ENCODE results near the gene ABR. TPM values are rescaled to one million over a fixed set of nuclear protein-coding genes. Genes with fewer than 3 reads are reported as not detected.
"Not testable (repeated sequence)": the region's sequence is repeated elsewhere in the genome, so short reads cannot be mapped to it uniquely, and the experiment has no call there.

The ABR gene
- total and polyA plus RNA-seq, 10 donors = 18.5 to 183 (median 121) TPM

DNA sequence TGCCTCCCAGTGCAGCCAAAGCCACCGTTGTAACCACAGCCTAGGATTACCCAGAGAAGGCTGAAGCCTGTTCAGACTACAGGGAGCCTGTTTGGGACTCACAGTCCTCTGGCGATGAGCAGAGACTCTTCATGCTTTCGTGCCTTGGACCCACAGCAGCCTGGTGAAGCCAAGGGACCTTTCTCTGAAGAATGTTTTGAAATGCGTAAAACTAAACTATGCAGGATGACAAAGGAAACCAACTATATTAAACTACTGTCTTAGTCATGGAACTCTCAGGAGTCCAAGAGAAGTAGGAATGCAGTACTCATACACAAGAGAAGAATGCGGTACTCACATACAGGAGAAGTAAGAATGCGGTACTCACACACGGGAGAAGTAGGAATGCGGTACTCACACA is 20.9 kb downstream of the ABR start:
- Histone ChIP-seq H3K36me3 (peaks cover 0 to 22% (median 0%) of the 10 kb centered on the region in 6 donors), H3K9me3 (no peaks in the 10 kb centered on the region), H3K4me3 (no peak overlapping the region), H3K27me3 (replicated peaks in 1 of 7) (no peaks in the 10 kb centered on the region), H3K4me1 (peaks cover 0 to 40% (median 11%) of the 10 kb centered on the region in 6 donors), H3K27ac (no peak overlapping the region)
- TF ChIP-seq POLR2A (IDR thresholded peaks at IDR 0.05) = no peak
- TF ChIP-seq, protein P1, sequence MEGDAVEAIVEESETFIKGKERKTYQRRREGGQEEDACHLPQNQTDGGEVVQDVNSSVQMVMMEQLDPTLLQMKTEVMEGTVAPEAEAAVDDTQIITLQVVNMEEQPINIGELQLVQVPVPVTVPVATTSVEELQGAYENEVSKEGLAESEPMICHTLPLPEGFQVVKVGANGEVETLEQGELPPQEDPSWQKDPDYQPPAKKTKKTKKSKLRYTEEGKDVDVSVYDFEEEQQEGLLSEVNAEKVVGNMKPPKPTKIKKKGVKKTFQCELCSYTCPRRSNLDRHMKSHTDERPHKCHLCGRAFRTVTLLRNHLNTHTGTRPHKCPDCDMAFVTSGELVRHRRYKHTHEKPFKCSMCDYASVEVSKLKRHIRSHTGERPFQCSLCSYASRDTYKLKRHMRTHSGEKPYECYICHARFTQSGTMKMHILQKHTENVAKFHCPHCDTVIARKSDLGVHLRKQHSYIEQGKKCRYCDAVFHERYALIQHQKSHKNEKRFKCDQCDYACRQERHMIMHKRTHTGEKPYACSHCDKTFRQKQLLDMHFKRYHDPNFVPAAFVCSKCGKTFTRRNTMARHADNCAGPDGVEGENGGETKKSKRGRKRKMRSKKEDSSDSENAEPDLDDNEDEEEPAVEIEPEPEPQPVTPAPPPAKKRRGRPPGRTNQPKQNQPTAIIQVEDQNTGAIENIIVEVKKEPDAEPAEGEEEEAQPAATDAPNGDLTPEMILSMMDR (IDR thresholded peaks at IDR 0.05 in 8 of 11, conservative IDR thresholded peaks at IDR 0.05 in 3 of 11) = no peak
- TF ChIP-seq POLR2AphosphoS5 (IDR thresholded peaks at IDR 0.05) = no peak
- DNase-seq = no peak
- intact Hi-C loops (cut with DNase I; ENCODE audit: low total_unique reads) = no loop called here
- WGBS, 5 donors = 87 to 97% (median 90%) methylated on average over 8 of the region's 8 CpGs

GRCh38 chr17:1156864-1157263 is 22.9 kb downstream of the ABR start:
- Histone ChIP-seq H3K36me3 (peaks cover 0 to 22% (median 0%) of the 10 kb centered on the region in 6 donors), H3K9me3 (no peaks in the 10 kb centered on the region), H3K27me3 (replicated peaks in 1 of 7) (no peaks in the 10 kb centered on the region), H3K4me3 (no peak overlapping the region), H3K27ac (peak overlapping the region in 4 of 8 donors; percentile 3 to 58 (median 52)), H3K4me1 (peaks cover 0 to 37% (median 11%) of the 10 kb centered on the region in 6 donors)
- intact Hi-C loops (cut with DNase I; ENCODE audit: low total_unique reads) = no loop called here
- 73 to 88% (median 85%) methylated on average over 12 of the region's 12 CpGs for WGBS, 5 donors
- TF ChIP-seq POLR2AphosphoS5 (IDR thresholded peaks at IDR 0.05) = peak in 1 of 3 donors; percentile 54
- TF ChIP-seq, protein P1 (IDR thresholded peaks at IDR 0.05 in 8 of 11, conservative IDR thresholded peaks at IDR 0.05 in 3 of 11) = no peak
- TF ChIP-seq POLR2A (IDR thresholded peaks at IDR 0.05) = no peak
- DNase-seq = no peak

GRCh38 chr17:1154704-1155103 is 25.1 kb downstream of the ABR start:
- H3K27me3 ChIP-seq (replicated peaks in 1 of 7) = no peaks in the 10 kb centered on the region
- WGBS, 5 donors = 67 to 87% (median 77%) methylated on average over 14 of the region's 14 CpGs
- intact Hi-C loops (cut with DNase I; ENCODE audit: low total_unique reads) = no loop called here
- TF ChIP-seq, protein P1 (IDR thresholded peaks at IDR 0.05 in 8 of 11, conservative IDR thresholded peaks at IDR 0.05 in 3 of 11) = no peak
- peak in 1 of 3 donors; percentile 23 for TF ChIP-seq POLR2AphosphoS5 (IDR thresholded peaks at IDR 0.05)
- no peak for TF ChIP-seq POLR2A (IDR thresholded peaks at IDR 0.05)
- H3K4me3 ChIP-seq = no peak overlapping the region
- H3K36me3 ChIP-seq = peaks cover 0 to 32% (median 7%) of the 10 kb centered on the region in 6 donors
- H3K4me1 ChIP-seq = peaks cover 0 to 45% (median 14%) of the 10 kb centered on the region in 6 donors
- DNase-seq = no peak
- no peaks in the 10 kb centered on the region for H3K9me3 ChIP-seq
- no peak overlapping the region for H3K27ac ChIP-seq

GRCh38 chr17:1153795-1154546 is 25.8 kb downstream of the ABR start:
- H3K9me3 ChIP-seq = no peaks in the 10 kb centered on the region
- peaks cover 0 to 45% (median 13%) of the 10 kb centered on the region in 6 donors for H3K4me1 ChIP-seq
- WGBS, 5 donors = 62 to 87% (median 82%) methylated on average over 29 to 30 of the region's 30 CpGs
- no peak overlapping the region for H3K27ac ChIP-seq
- no peaks in the 10 kb centered on the region for H3K27me3 ChIP-seq (replicated peaks in 1 of 7)
- intact Hi-C loops (cut with DNase I; ENCODE audit: low total_unique reads) = no loop called here
- DNase-seq = no peak
- no peak overlapping the region for H3K4me3 ChIP-seq
- TF ChIP-seq POLR2A (IDR thresholded peaks at IDR 0.05) (no peak), POLR2AphosphoS5 (IDR thresholded peaks at IDR 0.05) (peak in 2 of 3 donors; percentile 9 to 44)
- H3K36me3 ChIP-seq = peaks cover 0 to 37% (median 10%) of the 10 kb centered on the region in 6 donors

- intact Hi-C loops (cut with DNase I; ENCODE audit: low total_unique reads); H3K9me3 ChIP-seq; DNase-seq; H3K27ac ChIP-seq; H3K27me3 ChIP-seq (replicated peaks in 1 of 7); H3K4me3 ChIP-seq: not testable (repeated sequence)
- WGBS, 5 donors = 91 to 94% (median 93%) methylated on average over 8 of the region's 8 CpGs
- peaks cover 0 to 40% (median 12%) of the 10 kb centered on the region in 6 donors for H3K4me1 ChIP-seq
- H3K36me3 ChIP-seq = peaks cover 0 to 33% (median 10%) of the 10 kb centered on the region in 6 donors
These were observed 27.2 kb downstream of the ABR start for GRCh38 chr17:1152582-1152981.

Data from spleen (tissue), 11 donors.